NCI-H146 (cell line): ENCODE data around the gene GRIN1.

Source experiments
- DNase-seq: peaks from one replicate; lab custom pipeline; 2025; lab: John Stamatoyannopoulos, UW

GRIN1 gene

GRCh38 chr9:137178201-137178938, 39.4 kb downstream of the GRIN1 start:
- DNase-seq = no peak

GRCh38 chr9:137178939-137179630, 40.1 kb downstream of the GRIN1 start:
- DNase-seq = no peak

GRCh38 chr9:137179761-137180160, 40.8 kb downstream of the GRIN1 start:
- DNase-seq = no peak

- no peak for DNase-seq
These were observed 41.5 kb downstream of the GRIN1 start for GRCh38 chr9:137180491-137180890.

- DNase-seq = no peak
These were observed 42.7 kb downstream of the GRIN1 start for GRCh38 chr9:137181680-137182079.

DNA sequence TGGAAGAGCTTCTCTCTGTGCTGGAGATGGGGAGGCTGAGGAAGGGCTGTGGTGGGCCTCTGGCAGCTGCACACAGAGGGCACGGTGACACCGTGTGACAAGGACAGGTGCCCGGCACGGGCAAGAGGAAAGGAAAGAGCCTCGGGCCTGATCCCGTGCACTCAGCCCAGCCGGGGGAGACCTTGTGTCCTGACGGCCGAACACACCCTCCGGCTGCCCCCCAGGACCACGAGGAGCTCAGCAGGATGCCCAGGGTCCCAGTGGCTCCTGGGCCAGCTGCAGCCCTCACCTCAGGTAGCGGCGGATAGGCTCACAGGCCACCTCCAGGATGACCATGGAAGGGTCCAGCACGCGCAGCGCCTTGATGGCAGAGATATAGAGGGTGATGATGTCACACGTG, 43.9 kb downstream of the GRIN1 start:
- DNase-seq = no peak

DNA sequence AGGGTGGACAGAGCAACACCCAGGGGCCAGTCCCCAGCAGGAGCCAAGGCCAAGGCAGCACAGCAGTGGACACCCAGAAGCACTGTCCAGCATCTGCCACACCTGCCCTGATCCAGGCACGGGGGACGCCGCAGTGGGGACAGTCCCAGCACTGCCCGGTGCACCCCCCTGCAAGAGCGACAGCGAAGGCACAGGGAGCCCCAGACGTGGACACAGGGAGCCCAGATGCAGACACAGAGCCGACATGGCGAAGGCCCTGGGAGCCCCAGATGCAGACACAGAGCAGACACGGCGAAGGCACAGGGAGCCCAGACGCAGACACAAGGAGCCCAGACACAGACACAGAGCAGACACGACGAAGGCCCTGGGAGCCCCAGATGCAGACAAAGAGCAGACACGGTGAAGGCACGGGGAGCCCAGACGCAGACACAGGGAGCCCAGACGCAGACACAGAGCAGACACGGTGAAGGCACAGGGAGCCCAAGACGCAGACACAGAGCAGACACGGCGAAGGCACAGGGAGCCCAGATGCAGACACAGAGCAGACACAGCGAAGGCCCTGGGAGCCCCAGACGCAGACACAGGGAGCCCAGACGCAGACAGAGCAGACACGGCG, 45.1 kb downstream of the GRIN1 start:
- no peak for DNase-seq

GRCh38 chr9:137184881-137185660, 46.1 kb downstream of the GRIN1 start:
- DNase-seq = no peak

DNA sequence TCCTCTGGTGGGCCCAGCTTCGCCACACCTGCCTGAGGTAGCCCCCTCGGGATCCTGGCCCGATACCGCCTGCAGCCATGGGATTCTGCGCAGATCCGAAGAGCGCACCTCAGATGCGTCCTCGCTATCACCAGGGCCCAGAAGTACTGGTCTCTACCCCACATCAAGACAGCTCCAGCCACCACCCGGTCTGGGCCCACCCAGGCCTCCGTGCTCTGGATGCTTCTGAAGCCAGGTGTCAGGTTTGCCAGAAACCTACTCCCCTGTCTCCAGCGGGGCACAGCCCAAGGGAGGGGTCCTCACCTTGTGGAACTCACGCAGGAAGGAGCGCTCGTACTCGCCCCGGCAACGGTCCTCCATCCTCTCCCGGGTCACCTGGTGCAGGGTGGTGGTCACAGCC, 47.0 kb downstream of the GRIN1 start:
- DNase-seq = no peak

- DNase-seq = no peak
These were observed 47.4 kb downstream of the GRIN1 start for GRCh38 chr9:137186385-137186784.

GRCh38 chr9:137187386-137187785, 48.4 kb downstream of the GRIN1 start:
- no peak for DNase-seq

- DNase-seq = no peak
These were observed 49.1 kb downstream of the GRIN1 start for GRCh38 chr9:137188086-137188489.

DNA sequence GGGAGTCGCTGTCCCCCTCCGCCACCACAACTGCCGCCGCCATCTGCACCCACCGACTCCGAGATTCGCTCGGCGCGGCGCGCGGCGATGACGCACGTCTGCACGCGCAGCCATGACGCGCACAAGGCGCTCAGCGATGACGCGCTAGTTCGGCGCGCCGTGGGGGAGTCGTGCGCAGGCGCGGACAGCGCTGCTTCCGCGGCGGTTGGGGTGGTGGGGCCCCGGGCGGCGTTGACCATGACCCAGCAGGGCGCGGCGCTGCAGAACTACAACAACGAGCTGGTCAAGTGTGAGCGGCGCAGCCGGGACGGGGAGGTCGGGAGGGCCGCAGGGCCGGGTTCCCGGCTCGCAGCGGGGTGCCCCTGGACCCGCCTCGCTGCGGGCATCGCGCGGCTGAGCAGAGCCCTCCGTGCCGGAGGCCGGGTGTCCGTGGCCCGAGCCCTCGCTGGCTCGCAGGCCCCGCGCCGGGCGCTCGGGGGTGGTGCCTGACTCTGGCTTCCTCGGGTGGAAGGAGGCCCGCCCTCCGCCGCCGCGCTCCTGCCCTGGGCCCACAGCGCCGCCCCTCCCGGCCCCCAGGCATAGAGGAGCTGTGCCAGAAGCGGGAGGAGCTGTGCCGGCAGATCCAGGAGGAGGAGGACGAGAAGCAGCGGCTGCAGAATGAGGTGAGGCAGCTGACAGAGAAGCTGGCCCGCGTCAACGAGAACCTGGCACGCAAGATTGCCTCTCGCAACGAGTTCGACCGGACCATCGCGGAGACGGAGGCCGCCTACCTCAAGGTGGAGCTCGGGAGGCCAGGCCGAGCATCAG, 49.7 kb downstream of the GRIN1 start, which contains the start of the genes ANAPC2 and SSNA1:
ANAPC2 (minus strand) TSS at position 71 of the 807 bp plus-strand sequence; CDS start at position 43, 28 bp downstream.
SSNA1 (plus strand) TSS at position 187 of the 807 bp plus-strand sequence; CDS start at position 238, 51 bp downstream.
- DNase-seq = peak; percentile 86

DNA sequence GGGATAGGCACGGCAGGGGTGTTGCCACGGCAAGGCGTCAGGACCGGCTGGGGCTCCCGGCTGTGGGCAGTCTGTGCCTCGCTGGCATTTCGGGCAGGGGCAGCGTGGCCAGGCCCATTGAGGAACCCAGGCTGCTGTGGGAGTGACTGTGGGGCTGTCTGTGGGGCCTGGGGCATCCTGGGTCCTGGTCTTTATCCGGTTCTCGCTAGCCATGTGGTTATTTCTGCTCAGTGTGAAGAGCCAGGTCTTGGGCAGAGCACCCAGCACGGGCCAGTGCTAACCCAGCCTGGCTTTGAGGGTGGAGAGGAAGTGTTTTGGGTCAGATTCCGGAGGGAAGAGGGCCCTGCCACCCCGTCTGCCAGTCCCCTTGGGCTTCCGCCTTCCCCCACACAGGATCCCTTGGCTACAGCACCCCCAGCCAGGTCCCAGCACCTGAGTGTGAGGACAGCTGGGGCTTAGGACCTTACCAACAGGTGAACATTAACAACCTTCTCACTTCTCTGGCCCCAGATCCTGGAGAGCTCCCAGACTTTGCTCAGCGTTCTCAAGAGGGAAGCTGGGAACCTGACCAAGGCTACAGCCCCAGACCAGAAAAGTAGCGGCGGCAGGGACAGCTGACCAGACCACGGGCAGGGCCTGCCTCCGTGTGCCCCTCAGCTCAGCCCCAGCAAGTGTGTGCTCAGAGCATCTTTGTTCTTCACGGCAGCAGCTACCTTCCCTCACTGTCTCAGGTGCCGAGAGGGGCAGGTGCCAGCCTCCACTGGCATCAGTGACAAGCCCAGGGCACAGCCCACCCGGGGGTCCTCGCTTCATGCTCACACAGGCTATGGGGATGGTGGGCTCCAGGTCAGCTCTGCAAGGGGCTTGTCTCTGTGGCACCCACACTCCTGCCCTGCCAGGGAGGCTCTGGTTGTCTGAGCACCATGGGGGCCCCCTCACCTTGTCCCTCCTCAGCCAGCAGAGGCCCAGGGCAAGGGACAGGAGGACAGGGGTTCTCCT, 50.6 kb downstream of the GRIN1 start:
- no peak for DNase-seq

GRCh38 chr9:137190315-137190856, 51.4 kb downstream of the GRIN1 start:
- no peak for DNase-seq

- no peak for DNase-seq
These were observed 52.3 kb downstream of the GRIN1 start for GRCh38 chr9:137191245-137191644.

DNA sequence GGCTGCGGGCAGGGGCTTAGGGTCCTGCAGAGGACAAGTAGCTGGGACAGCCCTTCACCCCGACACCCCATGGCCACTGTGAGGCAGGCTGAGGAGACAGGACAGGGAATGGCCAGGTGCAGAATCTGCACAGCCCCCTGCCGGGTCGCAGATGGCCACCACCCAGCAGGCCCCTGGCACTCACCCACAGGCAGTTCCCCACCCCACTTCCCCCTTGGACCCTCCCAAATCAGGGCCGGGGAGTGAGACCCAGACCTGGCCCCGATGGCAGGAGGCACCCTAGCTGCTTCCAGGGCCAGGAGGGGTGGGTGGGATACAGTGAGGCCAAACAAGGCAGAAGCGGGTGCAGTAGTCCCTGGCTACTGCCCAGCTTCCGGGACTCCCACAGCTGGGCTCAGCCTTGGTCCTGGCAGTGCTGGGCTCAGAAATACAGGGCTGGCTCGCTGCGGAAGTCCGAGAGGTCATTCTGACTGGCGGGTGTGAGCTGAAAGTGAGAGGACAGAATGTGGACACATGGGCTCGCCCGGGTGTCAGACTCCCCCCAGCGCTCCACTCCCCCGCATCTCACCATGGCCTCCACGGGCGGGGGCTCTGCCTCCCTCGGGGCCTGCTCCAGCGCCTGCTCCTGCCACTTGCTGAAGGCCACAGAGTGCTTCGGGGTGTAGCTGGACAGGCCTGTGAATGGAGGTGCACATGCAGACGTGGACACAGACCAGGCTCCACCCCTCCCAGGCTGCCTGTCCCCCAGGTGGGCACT, 52.9 kb downstream of the GRIN1 start:
- no peak for DNase-seq

DNA sequence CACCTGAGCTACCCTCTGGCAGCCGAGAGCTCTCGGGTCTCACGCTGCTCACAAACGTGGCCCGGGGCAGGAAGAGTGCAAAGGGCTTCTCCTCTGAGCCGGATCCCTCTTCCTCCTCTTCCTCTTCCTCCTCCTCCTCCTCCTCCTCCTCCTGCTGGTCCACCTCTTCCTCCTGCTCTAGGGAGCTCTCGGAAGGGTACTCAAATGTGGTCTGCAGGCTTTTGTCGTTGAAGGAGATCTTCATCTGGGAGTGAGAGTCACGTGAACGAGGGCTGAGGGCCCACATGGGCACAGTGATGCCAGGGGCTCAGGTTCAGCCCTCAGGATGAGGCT, 53.5 kb downstream of the GRIN1 start:
- no peak for DNase-seq

DNA sequence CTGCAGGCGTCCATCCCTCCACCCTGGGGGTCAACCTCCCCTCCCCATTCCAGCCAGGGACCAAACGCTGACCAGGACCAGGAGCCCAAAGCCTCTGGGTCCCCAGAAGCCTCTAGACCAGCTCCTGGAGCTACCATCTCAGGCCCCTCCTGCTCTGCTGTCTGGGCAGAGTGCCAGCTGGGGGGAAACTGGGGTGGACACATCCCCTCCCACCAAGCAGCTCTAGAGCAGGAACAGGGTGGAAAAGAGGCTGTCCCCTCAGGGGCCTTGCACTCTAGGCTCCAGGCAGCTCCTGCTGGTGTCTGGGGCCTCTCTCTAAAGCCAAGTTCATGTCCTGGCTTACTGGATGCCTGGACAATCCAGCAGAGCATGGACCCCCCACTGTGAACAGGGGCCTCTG, 53.9 kb downstream of the GRIN1 start:
- DNase-seq = no peak
